ENCODE measurements around the gene FRS2.

The FRS2 gene

DNA sequence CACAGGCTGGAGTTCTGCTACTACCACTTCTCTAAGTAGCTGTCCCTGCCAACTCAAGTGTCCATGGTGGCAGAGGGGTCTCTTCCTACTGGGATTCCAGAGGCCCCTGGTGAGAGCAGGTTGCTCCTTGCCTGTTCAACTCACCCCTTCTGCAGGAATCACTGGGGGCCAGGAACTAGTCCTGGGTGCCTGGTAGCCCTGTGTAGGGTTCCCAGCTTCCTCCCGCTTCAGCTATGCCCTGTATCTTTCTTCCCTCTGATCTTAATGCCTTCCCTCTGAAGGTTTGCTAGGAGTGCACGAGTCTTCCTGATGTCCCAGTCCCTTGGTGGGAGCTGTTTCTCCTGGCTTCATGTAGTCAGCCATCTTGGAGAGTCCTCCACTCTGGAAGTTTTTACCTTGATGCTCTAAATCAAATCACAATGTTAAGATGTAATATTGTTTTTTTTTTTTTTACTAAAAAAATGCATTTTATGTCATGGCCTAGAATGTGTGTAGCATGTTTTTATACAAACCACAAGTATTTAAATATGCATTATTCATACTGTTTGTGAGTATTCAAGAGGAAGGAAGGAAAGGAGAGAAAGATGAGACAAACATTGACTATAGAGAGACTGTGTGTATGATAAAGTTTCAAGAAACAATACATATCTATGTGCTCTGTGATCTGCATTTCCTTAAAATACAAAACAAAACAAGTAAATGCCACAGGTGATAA, 54.7 kb downstream of the FRS2 start:
- TF ChIP-seq, protein P1, sequence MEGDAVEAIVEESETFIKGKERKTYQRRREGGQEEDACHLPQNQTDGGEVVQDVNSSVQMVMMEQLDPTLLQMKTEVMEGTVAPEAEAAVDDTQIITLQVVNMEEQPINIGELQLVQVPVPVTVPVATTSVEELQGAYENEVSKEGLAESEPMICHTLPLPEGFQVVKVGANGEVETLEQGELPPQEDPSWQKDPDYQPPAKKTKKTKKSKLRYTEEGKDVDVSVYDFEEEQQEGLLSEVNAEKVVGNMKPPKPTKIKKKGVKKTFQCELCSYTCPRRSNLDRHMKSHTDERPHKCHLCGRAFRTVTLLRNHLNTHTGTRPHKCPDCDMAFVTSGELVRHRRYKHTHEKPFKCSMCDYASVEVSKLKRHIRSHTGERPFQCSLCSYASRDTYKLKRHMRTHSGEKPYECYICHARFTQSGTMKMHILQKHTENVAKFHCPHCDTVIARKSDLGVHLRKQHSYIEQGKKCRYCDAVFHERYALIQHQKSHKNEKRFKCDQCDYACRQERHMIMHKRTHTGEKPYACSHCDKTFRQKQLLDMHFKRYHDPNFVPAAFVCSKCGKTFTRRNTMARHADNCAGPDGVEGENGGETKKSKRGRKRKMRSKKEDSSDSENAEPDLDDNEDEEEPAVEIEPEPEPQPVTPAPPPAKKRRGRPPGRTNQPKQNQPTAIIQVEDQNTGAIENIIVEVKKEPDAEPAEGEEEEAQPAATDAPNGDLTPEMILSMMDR (IDR thresholded peaks at IDR 0.05; ENCODE audit: insufficient read depth, low read length, missing control alignments): no peak
- CTCF ChIA-PET: interaction anchor here (0.6 kb wide), 1 partner anchor 63 kb away, joined by 3 read pairs; no protein-coding TSS in a partner anchor
- POLR2A ChIA-PET: interaction anchor here (1.0 kb wide), 1 partner anchor 10 kb away, joined by 3 read pairs; no protein-coding TSS in a partner anchor
- no peak for DNase-seq (ENCODE audit: low read depth, low spot score)
- no peak overlapping the region for H3K4me3 ChIP-seq (ENCODE audit: low read depth, low read length)

DNA sequence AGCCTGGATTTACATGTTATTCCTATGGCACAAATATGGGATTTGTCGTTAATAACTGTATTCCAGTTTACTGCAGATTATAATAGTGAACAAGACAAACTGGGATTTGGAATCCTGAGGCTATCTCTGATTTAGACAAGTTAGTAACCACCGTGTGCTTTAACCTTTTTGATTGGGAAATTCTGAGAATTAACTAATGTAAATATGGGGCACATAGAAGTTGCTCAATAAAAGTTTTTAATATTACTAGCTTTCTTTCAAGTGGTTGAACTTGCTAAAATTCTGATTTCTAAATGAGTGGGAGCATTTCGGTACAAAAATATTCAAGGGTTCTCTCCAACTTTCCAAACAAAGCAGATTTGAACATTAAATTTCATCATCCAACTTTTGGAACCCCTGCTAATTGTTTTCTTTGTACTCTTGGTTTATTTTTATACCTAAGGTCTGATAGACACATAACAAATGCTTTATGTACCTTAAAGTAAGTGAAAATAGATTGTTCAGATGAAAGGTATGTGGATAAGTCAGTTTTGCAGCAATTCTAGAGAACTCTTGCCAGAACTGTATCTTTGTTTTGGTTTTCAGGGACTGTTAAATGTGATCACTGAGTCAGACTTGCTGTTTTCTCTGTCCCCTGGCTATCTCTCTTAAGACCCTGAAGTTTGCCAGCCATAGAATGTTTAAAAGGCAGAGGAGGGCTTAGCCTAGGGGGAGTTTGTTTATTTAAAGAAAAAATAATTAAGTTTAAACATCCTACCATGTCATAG, 57.5 kb downstream of the FRS2 start:
- no peak overlapping the region for H3K4me3 ChIP-seq (ENCODE audit: low read depth, low read length)
- ChIA-PET CTCF (interaction anchor here (0.9 to 1.0 kb wide), 2 partner anchors 17 to 43 kb away, joined by 3 to 4 read pairs; no protein-coding TSS in a partner anchor), POLR2A (interaction anchor here (1.8 kb wide), 1 partner anchor 27 kb away, joined by 3 read pairs; no protein-coding TSS in a partner anchor)
- TF ChIP-seq, protein P1 (IDR thresholded peaks at IDR 0.05; ENCODE audit: insufficient read depth, low read length, missing control alignments): no peak
- DNase-seq (ENCODE audit: low read depth, low spot score): no peak

DNA sequence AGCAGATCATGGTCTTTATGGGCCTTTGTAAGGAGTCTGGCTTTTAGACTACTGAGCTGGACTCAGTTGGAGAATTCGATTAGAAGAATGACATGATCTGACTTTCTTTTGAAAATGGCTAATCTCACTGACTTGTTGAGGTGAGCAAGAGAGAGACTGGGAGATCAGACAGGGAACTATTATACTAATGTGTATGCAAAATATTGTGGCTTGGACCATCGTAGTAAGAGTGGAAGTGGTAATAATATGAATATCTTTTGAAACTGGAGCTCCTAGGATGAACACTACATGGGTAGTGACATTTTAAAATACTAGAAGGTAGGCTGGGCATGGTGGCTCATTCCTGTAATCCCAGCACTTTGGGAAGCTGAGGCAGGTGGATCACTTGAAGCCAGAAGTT, 58.8 kb downstream of the FRS2 start:
- H3K4me3 ChIP-seq (ENCODE audit: low read depth, low read length): no peak overlapping the region
- CTCF ChIA-PET: interaction anchor here (0.9 to 1.0 kb wide), 2 partner anchors 19 to 42 kb away, joined by 3 to 4 read pairs; no protein-coding TSS in a partner anchor
- POLR2A ChIA-PET: interaction anchor here (0.5 to 1.8 kb wide), 2 partner anchors 26 to 65 kb away, joined by 3 to 4 read pairs; no protein-coding TSS in a partner anchor
- DNase-seq (ENCODE audit: low read depth, low spot score): no peak
- TF ChIP-seq, protein P1 (IDR thresholded peaks at IDR 0.05; ENCODE audit: insufficient read depth, low read length, missing control alignments): no peak

DNA sequence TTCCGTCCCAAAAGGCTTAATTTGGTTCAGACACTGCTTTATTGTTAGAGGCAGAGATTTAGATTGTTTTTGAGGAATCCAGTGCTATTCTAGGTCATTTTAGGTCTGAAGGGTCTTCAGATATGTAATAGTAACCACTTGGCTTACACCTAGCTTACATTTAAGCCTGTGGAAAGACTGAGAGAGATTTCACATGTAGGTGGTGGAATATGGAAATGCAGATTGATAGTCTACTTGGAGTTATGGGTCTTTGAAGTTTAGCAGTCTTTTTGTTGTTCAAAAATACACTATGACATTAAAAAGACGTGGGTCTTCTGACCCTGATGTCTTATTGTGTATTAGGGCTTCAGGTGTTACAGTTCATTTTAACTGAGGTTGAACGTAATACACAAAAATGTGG, 63.7 kb downstream of the FRS2 start:
- ChIA-PET CTCF (interaction anchor here (0.9 to 1.3 kb wide), 4 partner anchors 17 to 106 kb away, joined by 3 read pairs; no protein-coding TSS in a partner anchor), POLR2A (interaction anchor here (1.1 kb wide), 2 partner anchors 31 to 36 kb away, joined by 3 to 4 read pairs; no protein-coding TSS in a partner anchor)
- TF ChIP-seq, protein P1 (IDR thresholded peaks at IDR 0.05; ENCODE audit: insufficient read depth, low read length, missing control alignments): no peak
- no peak for DNase-seq (ENCODE audit: low read depth, low spot score)
- H3K4me3 ChIP-seq (ENCODE audit: low read depth, low read length): no peak overlapping the region

DNA sequence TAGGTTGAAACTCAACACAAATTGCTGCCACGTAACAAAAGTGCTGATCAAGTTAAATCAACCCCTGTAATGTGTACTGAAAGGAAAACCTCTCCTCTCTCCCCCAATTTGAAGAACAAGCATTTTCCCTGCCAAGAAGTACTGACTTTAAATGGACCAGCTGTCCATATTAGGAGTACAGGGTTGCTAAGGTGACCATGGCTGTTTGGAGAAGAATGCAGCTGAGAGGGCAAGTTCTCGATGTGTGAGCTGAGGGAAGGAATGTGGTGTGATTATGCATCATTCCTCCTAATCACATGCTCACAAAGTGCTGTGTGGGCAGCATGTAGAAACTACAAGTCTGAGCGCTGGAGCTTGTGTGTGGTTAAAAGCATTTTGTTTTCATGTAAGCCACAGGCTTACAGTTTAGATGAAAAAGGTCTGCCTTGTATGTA, 64.2 kb downstream of the FRS2 start:
- TF ChIP-seq, protein P1 (IDR thresholded peaks at IDR 0.05; ENCODE audit: insufficient read depth, low read length, missing control alignments): no peak
- peak; percentile 97 for DNase-seq (ENCODE audit: low read depth, low spot score)
- ChIA-PET POLR2A (interaction anchor here (0.6 to 1.1 kb wide), 4 partner anchors 10 to 41 kb away, joined by 3 to 4 read pairs (median 3); no protein-coding TSS in a partner anchor), CTCF (interaction anchor here (0.9 to 1.3 kb wide), 4 partner anchors 16 to 105 kb away, joined by 3 read pairs; no protein-coding TSS in a partner anchor)
- H3K4me3 ChIP-seq (ENCODE audit: low read depth, low read length): no peak overlapping the region

Data from AG04449 (cell line).